K562 (cell line): ENCODE results near the gene NRARP. TPM values are rescaled to one million over a fixed set of nuclear protein-coding genes. Genes with fewer than 3 reads are reported as not detected.
A peak's percentile ranks its signal among the peaks of the same experiment; 100 is the strongest.

Experiments used
- ATF2 ChIP-seq: sonication (generic); formaldehyde crosslinking; IDR thresholded peaks from 2 replicates; pipeline ENCODE4 v1.8.1; 2022; ENCODE audit warnings: missing genetic modification reagents
- BACH1 ChIP-seq: fragments of 200-800 bp; sonication (Bioruptor generic); IDR thresholded peaks from 2 replicates; pipeline ENCODE4 v1.6.1; 2016; ENCODE audit warnings: missing genetic modification characterization, missing compliant biosample characterization
- CREM ChIP-seq: IDR thresholded peaks from 2 replicates; pipeline ENCODE4 v1.6.1; 2014; ENCODE audit warnings: antibody characterized with exemption, low read depth
- ETS1 ChIP-seq: conservative IDR thresholded peaks from 2 replicates; pipeline ENCODE4 v1.6.1; 2011; ENCODE audit warnings: low read depth, mild to moderate bottlenecking, low read length; ENCODE audit not compliant: control insufficient read depth
- ETV5 ChIP-seq: sonication (generic); formaldehyde crosslinking; IDR thresholded peaks from 2 replicates; pipeline ENCODE4 v1.4.0; 2020; ENCODE audit warnings: low read depth, mild to moderate bottlenecking, missing genetic modification reagents
- EWSR1 ChIP-seq: fragments of 450-650 bp; IDR thresholded peaks from 2 replicates; pipeline ENCODE4 v1.6.1; 2018; ENCODE audit warnings: borderline replicate concordance, mild to moderate bottlenecking, low read depth, moderate library complexity; ENCODE audit not compliant: partially characterized antibody
- FOXP1 ChIP-seq: sonication (generic); formaldehyde crosslinking; IDR thresholded peaks from 2 replicates; pipeline ENCODE4 v1.8.0; 2022; ENCODE audit warnings: mild to moderate bottlenecking, missing genetic modification reagents
- HDAC6 ChIP-seq: IDR thresholded peaks from 2 replicates; pipeline ENCODE4 v1.6.1; 2012; ENCODE audit warnings: low read depth, mild to moderate bottlenecking, control low read depth, inconsistent platforms, low read length, moderate library complexity
- HNRNPLL ChIP-seq: fragments of 200-400 bp; formaldehyde crosslinking; IDR thresholded peaks from 2 replicates; pipeline ENCODE4 v1.6.1; 2017; ENCODE audit warnings: low read length, low read depth, mild to moderate bottlenecking; ENCODE audit not compliant: poor library complexity, severe bottlenecking
- HOMEZ ChIP-seq: fragments of 250-450 bp; sonication (Bioruptor Pico); IDR thresholded peaks from 2 replicates; pipeline ENCODE4 v1.4.0; 2020; ENCODE audit warnings: mild to moderate bottlenecking, moderate library complexity
- MEF2A ChIP-seq: IDR thresholded peaks from 2 replicates; pipeline ENCODE4 v1.6.1; 2011; ENCODE audit warnings: low read depth, mild to moderate bottlenecking, low read length, moderate library complexity; ENCODE audit not compliant: control insufficient read depth
- NR1H2 ChIP-seq: sonication (generic); formaldehyde crosslinking; IDR thresholded peaks from 2 replicates; pipeline ENCODE4 v1.4.0; 2020; ENCODE audit warnings: mild to moderate bottlenecking, missing genetic modification reagents
- PHF21A ChIP-seq: fragments of 450-650 bp; IDR thresholded peaks from 2 replicates; pipeline ENCODE4 v1.6.1; 2017; ENCODE audit warnings: low read depth, borderline replicate concordance
- PTBP1 ChIP-seq: fragments of 200-400 bp; formaldehyde crosslinking; IDR thresholded peaks from 2 replicates; pipeline ENCODE4 v1.6.1; 2017; ENCODE audit warnings: low read depth, low read length
- THAP7 ChIP-seq: fragments of 250-450 bp; sonication (Bioruptor Pico); IDR thresholded peaks from 2 replicates; pipeline ENCODE4 v1.5.0; 2021
- ZKSCAN1 ChIP-seq: fragments of 150-350 bp; IDR thresholded peaks from 2 replicates; pipeline ENCODE4 v1.6.1; 2016; ENCODE audit warnings: low read depth, low read length
- ZNF445 ChIP-seq: fragments of 250-450 bp; sonication (Bioruptor Pico); IDR thresholded peaks from 2 replicates; pipeline ENCODE4 v1.4.0; 2020; ENCODE audit warnings: low read depth, mild to moderate bottlenecking, moderate library complexity
- ZNF449 ChIP-seq: fragments of 250-450 bp; sonication (Bioruptor Pico); IDR thresholded peaks from 2 replicates; pipeline ENCODE4 v1.8.0; 2022; ENCODE audit warnings: moderate library complexity, mild to moderate bottlenecking, inconsistent platforms
- ZNF77 ChIP-seq: fragments of 250-450 bp; sonication (Bioruptor Pico); IDR thresholded peaks from 2 replicates; pipeline ENCODE4 v1.5.0; 2020
- ZNF778 ChIP-seq: fragments of 450-650 bp; formaldehyde crosslinking; IDR thresholded peaks from 2 replicates; pipeline ENCODE4 v1.4.0; 2020; ENCODE audit warnings: mild to moderate bottlenecking, moderate library complexity
- polyA plus RNA-seq, 8 experiments: library from polyadenylated mRNA; depleted of rRNA in 4 of 8; stranded (reverse) in 5 of 8; unstranded in 3 of 8; fragments of >200 nt; fragmentation: Nextera tagmentation in 2 of 8; fragmentation: Illumina TruSeq in 1 of 8; extraction: Ambion mirVana in 2 of 8; extraction: Trizol in 1 of 8; gene quantifications; 2 replicates each; pipeline versions ENCODE4 v1.2.1 to v1.2.3, GENCODE V29; 2011 to 2014; ENCODE audit warnings: inconsistent platforms in 1 of 8, missing spikeins in 1 of 8
- total RNA-seq, 7 experiments: library from RNA; depleted of rRNA in 6 of 7; stranded (reverse); fragments of >200 nt in 6 of 7; fragmentation: Illumina TruSeq in 2 of 7; extraction: Trizol in 2 of 7; gene quantifications; 2 replicates each; pipeline versions ENCODE4 v1.2.1 to v1.2.3, GENCODE V29; 2011 to 2021; ENCODE audit warnings: low replicate concordance in 1 of 7

The NRARP gene
- total and polyA plus RNA-seq, 9 of the 15 experiments (the other 6 are each of a cell fraction or from before 2014, with no cell fraction given) = 2.0 to 24.5 (median 7.2) TPM; not detected in 2

GRCh38 chr9:137254624-137255447, 47.2 kb downstream of the NRARP start, which contains the start of gene NELFB (continued):
- TF ChIP-seq ATF2 (CRISPR knock-in tag) (no peak), PHF21A (no peak), ZNF778 (CRISPR knock-in tag) (no peak), FOXP1 (CRISPR knock-in tag) (peak; percentile 46; the same call in 1 of the 2 replicates), MEF2A (no peak), CREM (peak; percentile 67), ZNF77 (CRISPR knock-in tag) (no peak), ZNF449 (CRISPR knock-in tag) (no peak), EWSR1 (no peak), ZKSCAN1 (0 out of 2 replicates have a peak, but pooled peaks have one; percentile 17), ZNF445 (CRISPR knock-in tag) (no peak), ETS1 (peak; percentile 92), ETV5 (CRISPR knock-in tag) (0 out of 2 replicates have a peak, but pooled peaks have one; percentile 33), HDAC6 (no peak), BACH1 (tag) (no peak), THAP7 (0 out of 2 replicates have a peak, but pooled peaks have one; percentile 72), NR1H2 (no peak), HOMEZ (CRISPR knock-in tag) (0 out of 2 replicates have a peak, but pooled peaks have one; percentile 27), PTBP1 (no peak), HNRNPLL (peak; percentile 20)
